Mesendoderm (in vitro differentiated cells): ENCODE results near the gene SLC7A5.
"Not testable (repeated sequence)": the region's sequence is repeated elsewhere in the genome, so short reads cannot be mapped to it uniquely, and the experiment has no call there.

ENCODE experiments used
- DNase-seq: peaks from one replicate; pipeline ENCODE4 v3.0.0; 2013
- H2AK5ac ChIP-seq: 2 replicates; pipeline ENCODE4 v1.6.1; 2013; ENCODE audit warnings: low read length, inconsistent platforms
- H2BK120ac ChIP-seq: 2 replicates; pipeline ENCODE4 v1.6.1; 2013; ENCODE audit warnings: low read depth, mild to moderate bottlenecking, low read length, moderate library complexity, mixed read lengths
- H2BK15ac ChIP-seq: replicated peaks from 2 replicates; pipeline ENCODE4 v1.6.1; 2013; ENCODE audit warnings: low read depth, mild to moderate bottlenecking, moderate library complexity
- H2BK5ac ChIP-seq: 2 replicates; pipeline ENCODE4 v1.6.1; 2013; ENCODE audit warnings: low read length, inconsistent platforms
- H3K18ac ChIP-seq: 2 replicates; pipeline ENCODE4 v1.6.1; 2013; ENCODE audit warnings: mild to moderate bottlenecking, low read length, mixed read lengths
- H3K23ac ChIP-seq: one replicate; pipeline ENCODE4 v1.6.1; 2013; ENCODE audit warnings: low read length
- H3K27ac ChIP-seq: 2 replicates; pipeline ENCODE4 v1.5.1; 2013; ENCODE audit warnings: low read depth, mild to moderate bottlenecking, inconsistent platforms, low read length, moderate library complexity
- H3K27me3 ChIP-seq: 2 replicates; pipeline ENCODE4 v1.6.1; 2013; ENCODE audit warnings: low read length, control low read depth, mild to moderate bottlenecking, inconsistent platforms; ENCODE audit not compliant: insufficient read depth, poor library complexity
- H3K36me3 ChIP-seq: 2 replicates; pipeline ENCODE4 v1.6.1; 2013; ENCODE audit warnings: low read length, inconsistent platforms; ENCODE audit not compliant: control insufficient read depth, insufficient read depth
- H3K4ac ChIP-seq: one replicate; pipeline ENCODE4 v1.6.1; 2013; ENCODE audit warnings: low read depth, mild to moderate bottlenecking, low read length, moderate library complexity
- H3K4me1 ChIP-seq: 2 replicates; pipeline ENCODE4 v1.6.1; 2013; ENCODE audit warnings: low read depth, low read length, inconsistent platforms; ENCODE audit not compliant: control insufficient read depth
- H3K4me2 ChIP-seq: 2 replicates; pipeline ENCODE4 v1.6.1; 2013; ENCODE audit warnings: low read length
- H3K4me3 ChIP-seq: 2 replicates; pipeline ENCODE4 v1.5.1; 2013; ENCODE audit warnings: mild to moderate bottlenecking, low read length
- H3K56ac ChIP-seq: one replicate; pipeline ENCODE4 v1.6.1; 2013; ENCODE audit warnings: low read length
- H3K79me1 ChIP-seq: 2 replicates; pipeline ENCODE4 v1.6.1; 2013; ENCODE audit warnings: low read length, inconsistent platforms
- H3K79me2 ChIP-seq: 2 replicates; pipeline ENCODE4 v1.6.1; 2013; ENCODE audit warnings: mild to moderate bottlenecking, low read length; ENCODE audit not compliant: control insufficient read depth, insufficient read depth
- H3K9ac ChIP-seq: 2 replicates; pipeline ENCODE4 v1.6.1; 2013; ENCODE audit warnings: low read length, inconsistent platforms
- H4K5ac ChIP-seq: one replicate; pipeline ENCODE4 v1.6.1; 2013; ENCODE audit warnings: low read length
- H4K8ac ChIP-seq: one replicate; pipeline ENCODE4 v1.6.1; 2013; ENCODE audit warnings: low read depth, mild to moderate bottlenecking, control low read depth, low read length, moderate library complexity
- WGBS: extraction: QIAGEN DNeasy Blood & Tissue Kit; methylation state at CpG from one replicate; pipeline ENCODE4 v1.1.7; 2013; ENCODE audit warnings: low lambda C conversion rate, missing lambda C conversion rate; ENCODE audit not compliant: insufficient coverage; ENCODE audit errors: extremely low coverage; 5-methylcytosine and 5-hydroxymethylcytosine counted together

Gene SLC7A5

GRCh38 chr16:87828071-87828906 lies 41.0 kb downstream of the SLC7A5 start:
- Histone ChIP-seq H2BK5ac (no peak overlapping the region), H3K36me3 (peaks cover 15% of the 10 kb centered on the region), H2BK120ac (no peak overlapping the region), H3K56ac (no peak overlapping the region), H3K27me3 (no peaks in the 10 kb centered on the region), H3K4ac (no peak overlapping the region), H3K18ac (no peak overlapping the region), H3K27ac (peak overlapping the region; percentile 39), H4K5ac (no peak overlapping the region), H4K8ac (no peak overlapping the region), H3K79me2 (no peaks in the 10 kb centered on the region), H3K4me3 (no peak overlapping the region), H3K23ac (no peak overlapping the region), H2AK5ac (no peak overlapping the region), H3K4me2 (no peak overlapping the region), H3K4me1 (peaks cover 3% of the 10 kb centered on the region), H3K9ac (no peak overlapping the region), H3K79me1 (no peaks in the 10 kb centered on the region), H2BK15ac (no peak overlapping the region)
- DNase-seq = no peak
- WGBS = no CpG with 5 or more reads among the region's 20 CpGs

DNA sequence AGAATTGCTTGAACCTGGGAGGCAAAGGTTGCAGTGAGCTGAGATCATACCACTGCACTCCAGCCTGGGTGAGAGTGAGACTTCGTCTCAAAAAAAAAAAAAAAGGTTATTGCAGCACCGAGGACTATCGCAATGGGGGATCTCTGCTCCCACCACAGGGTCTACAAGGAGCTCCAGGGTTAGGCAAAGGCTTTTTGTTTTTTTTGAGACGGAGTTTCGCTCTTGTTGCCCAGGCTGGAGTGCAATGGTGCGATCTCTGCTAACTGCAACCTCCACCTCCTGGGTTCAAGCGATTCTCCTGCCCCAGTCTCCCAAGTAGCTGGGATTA lies 41.8 kb downstream of the SLC7A5 start:
- DNase-seq, H3K4ac ChIP-seq, H2AK5ac ChIP-seq, H3K9ac ChIP-seq, H3K27me3 ChIP-seq, H2BK15ac ChIP-seq, H4K5ac ChIP-seq, H3K79me1 ChIP-seq, H3K56ac ChIP-seq, H3K18ac ChIP-seq, H3K27ac ChIP-seq, H4K8ac ChIP-seq, H3K4me3 ChIP-seq, H3K4me2 ChIP-seq, H2BK5ac ChIP-seq, H2BK120ac ChIP-seq, H3K23ac ChIP-seq, H3K79me2 ChIP-seq: not testable (repeated sequence)
- WGBS = no CpG with 5 or more reads among the region's 7 CpGs
- Histone ChIP-seq H3K4me1 (peaks cover 10% of the 10 kb centered on the region), H3K36me3 (peaks cover 10% of the 10 kb centered on the region)

- Histone ChIP-seq H3K4ac (no peak overlapping the region), H2BK15ac (no peak overlapping the region), H3K18ac (no peak overlapping the region), H3K9ac (no peak overlapping the region), H3K4me3 (no peak overlapping the region), H3K23ac (no peak overlapping the region), H2BK120ac (no peak overlapping the region), H3K36me3 (peaks cover 8% of the 10 kb centered on the region), H3K79me2 (no peaks in the 10 kb centered on the region), H2AK5ac (no peak overlapping the region), H3K79me1 (no peaks in the 10 kb centered on the region), H3K56ac (no peak overlapping the region), H3K4me2 (no peak overlapping the region), H4K8ac (no peak overlapping the region), H2BK5ac (no peak overlapping the region), H3K27ac (no peak overlapping the region), H3K4me1 (peaks cover 11% of the 10 kb centered on the region), H3K27me3 (no peaks in the 10 kb centered on the region), H4K5ac (no peak overlapping the region)
- DNase-seq = peak; percentile 64
- no CpG with 5 or more reads among the region's 28 CpGs for WGBS
These were observed 42.3 kb downstream of the SLC7A5 start for GRCh38 chr16:87826798-87827587.

DNA sequence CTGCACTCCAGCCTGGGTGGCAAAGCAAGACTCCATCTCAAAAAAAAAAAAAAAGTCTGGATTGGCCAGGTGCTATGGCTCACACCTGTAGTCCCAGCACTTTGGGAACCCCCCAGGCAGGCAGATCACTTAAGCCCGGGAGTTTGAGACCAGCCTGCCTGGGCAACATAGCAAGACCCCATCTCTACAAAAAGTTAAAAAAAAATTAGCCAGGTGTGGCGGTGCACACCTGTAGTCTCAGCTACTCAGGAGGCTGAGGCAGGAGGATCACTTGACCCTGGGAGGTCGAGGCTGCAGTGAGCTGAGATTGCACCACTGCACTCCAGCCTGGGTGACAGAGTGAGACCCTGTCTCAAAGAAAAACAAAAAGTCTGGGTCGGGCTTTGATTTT lies 42.9 kb downstream of the SLC7A5 start:
- H4K8ac ChIP-seq, H3K36me3 ChIP-seq, H3K23ac ChIP-seq, H3K4ac ChIP-seq, H3K27ac ChIP-seq, H3K9ac ChIP-seq, H3K79me1 ChIP-seq, H3K18ac ChIP-seq, H3K4me2 ChIP-seq, H4K5ac ChIP-seq, DNase-seq, H3K79me2 ChIP-seq, H2AK5ac ChIP-seq, H3K4me3 ChIP-seq, H3K27me3 ChIP-seq, H2BK5ac ChIP-seq, H2BK120ac ChIP-seq, H2BK15ac ChIP-seq, H3K56ac ChIP-seq: not testable (repeated sequence)
- peaks cover 11% of the 10 kb centered on the region for H3K4me1 ChIP-seq
- no CpG with 5 or more reads among the region's 4 CpGs for whole genome bisulfite sequencing

DNA sequence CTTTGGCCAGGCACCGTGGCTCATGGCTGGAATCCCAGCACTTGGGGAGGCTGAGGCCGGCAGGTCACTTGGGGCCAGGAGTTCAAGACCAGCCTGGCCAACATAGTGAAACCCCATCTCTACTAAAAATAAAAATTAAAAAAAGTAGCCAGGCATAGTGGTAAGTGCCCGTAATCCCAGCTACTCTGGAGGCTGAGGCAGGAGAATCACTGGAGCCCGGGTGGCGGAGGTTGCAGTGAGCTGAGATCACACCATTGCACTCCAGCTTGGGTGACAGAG lies 43.5 kb downstream of the SLC7A5 start:
- not testable (repeated sequence) for H3K18ac ChIP-seq, H3K4me2 ChIP-seq, H3K23ac ChIP-seq, H3K27ac ChIP-seq, H2BK5ac ChIP-seq, H3K27me3 ChIP-seq, H3K9ac ChIP-seq, H4K5ac ChIP-seq, H3K79me1 ChIP-seq, H3K4ac ChIP-seq, H4K8ac ChIP-seq, H3K79me2 ChIP-seq, H2BK15ac ChIP-seq, DNase-seq, H3K36me3 ChIP-seq, H2BK120ac ChIP-seq, H2AK5ac ChIP-seq, H3K4me3 ChIP-seq
- WGBS = no CpG with 5 or more reads among the region's 5 CpGs
- Histone ChIP-seq H3K4me1 (peaks cover 11% of the 10 kb centered on the region), H3K56ac (peak overlapping the region; percentile 60)
